K562 (cell line): Measurements from ENCODE around the gene LAMA4. TPM values are rescaled to one million over a fixed set of nuclear protein-coding genes. Genes with fewer than 3 reads are reported as not detected.

Experiments
- ATAC-seq: fragments of 200-7000 bp; cut with Tn5 transposase; 3 replicates; pipeline ENCODE4 v1.9.1; 2020; ENCODE audit warnings: moderate library complexity
- BruUV-seq: library from RNA; stranded (reverse); fragments of 400-500 nt; replicated peaks from 2 replicates; lab custom pipeline; 2021; lab: Mats Ljungman, UMichigan
- CTCF ChIA-PET: fragments of 300-600 bp; formaldehyde crosslinking; extraction: SDS; loops from one replicate; lab custom pipeline; 2021; ENCODE audit warnings: low intra/inter-chr PET ratio; lab: Yijun Ruan, JAX
- POLR2A ChIA-PET: fragments of 300-600, 350-650 bp; sonication (Branson Sonifier 250); formaldehyde crosslinking; extraction: SDS; loops from one replicate; lab custom pipeline; 2021; ENCODE audit warnings: antibody characterized with exemption, inconsistent platforms; lab: Yijun Ruan, JAX
- DNase-seq, 4 experiments: peaks; one replicate each; pipeline versions ENCODE4 v3.0.0 to v3.0.0-alpha.2; 2011 to 2018; ENCODE audit warnings: low spot score in 3 of 4, mixed read lengths in 3 of 4; ENCODE audit errors: extremely low read depth in 1 of 4
- FAIRE-seq: peaks from 2 replicates; lab custom pipeline; 2011; peaks lifted over from hg19 to GRCh38; lab: Jason Lieb, UNC
- H2AFZ ChIP-seq: 2 replicates; pipeline ENCODE4 v1.6.0; 2011; ENCODE audit warnings: low read depth, low read length, control low read depth, inconsistent platforms
- H3K27ac ChIP-seq: fragments of 200-600 bp; 3 replicates; pipeline ENCODE4 v1.8.0; 2011; ENCODE audit warnings: low read depth, mild to moderate bottlenecking, control low read depth, inconsistent platforms, low read length, moderate library complexity, mixed read lengths; ENCODE audit errors: extremely low read depth
- H3K27me3 ChIP-seq, 2 experiments: fragments of 300-600 bp in 1 of 2; 2 replicates in 1 of 2; 3 replicates in 1 of 2; pipeline versions ENCODE4 v1.6.0 to v1.8.0; 2011; ENCODE audit warnings: inconsistent platforms in 2 of 2, low read length in 2 of 2, mild to moderate bottlenecking in 1 of 2, mixed read lengths in 1 of 2, moderate library complexity in 1 of 2; ENCODE audit not compliant: control insufficient read depth in 2 of 2, insufficient read depth in 2 of 2
- H3K36me3 ChIP-seq: fragments of 300-600 bp; 3 replicates; pipeline ENCODE4 v1.8.0; 2011; ENCODE audit warnings: mild to moderate bottlenecking, low read length, inconsistent platforms; ENCODE audit not compliant: control insufficient read depth, insufficient read depth
- H3K4me1 ChIP-seq, 2 experiments: fragments of 200-600 bp in 1 of 2; replicated peaks in 1 of 2; 2 replicates in 1 of 2; 3 replicates in 1 of 2; pipeline versions ENCODE4 v1.5.1 to v1.8.0; 2011; ENCODE audit warnings: inconsistent platforms in 2 of 2, low read length in 2 of 2, mild to moderate bottlenecking in 1 of 2, mixed read lengths in 1 of 2, moderate library complexity in 1 of 2; ENCODE audit not compliant: control insufficient read depth in 2 of 2, insufficient read depth in 2 of 2
- H3K4me2 ChIP-seq: 2 replicates; pipeline ENCODE4 v1.6.1; 2011; ENCODE audit warnings: low read length, control low read depth, inconsistent platforms, mixed read lengths; ENCODE audit not compliant: insufficient read depth
- H3K4me3 ChIP-seq: fragments of 200-600 bp; sonication (generic), shearing (Covaris generic); 2 replicates; pipeline ENCODE4 v1.5.1; 2016; ENCODE audit warnings: control low read depth, inconsistent platforms
- H3K79me2 ChIP-seq: fragments of 200-600 bp; 3 replicates; pipeline ENCODE4 v1.8.0; 2011; ENCODE audit warnings: low read length, inconsistent platforms; ENCODE audit not compliant: control insufficient read depth, insufficient read depth
- H3K9ac ChIP-seq, 2 experiments: 2 replicates each; pipeline versions ENCODE4 v1.6.0 to v1.6.1; 2011; ENCODE audit warnings: low read depth in 2 of 2, low read length in 2 of 2, control low read depth in 1 of 2, inconsistent platforms in 1 of 2, mild to moderate bottlenecking in 1 of 2, mixed read lengths in 1 of 2; ENCODE audit not compliant: insufficient read depth in 1 of 2
- H3K9me1 ChIP-seq: one replicate; pipeline ENCODE4 v1.6.0; 2011; ENCODE audit warnings: inconsistent platforms, mild to moderate bottlenecking, low read length, moderate library complexity; ENCODE audit not compliant: control insufficient read depth, insufficient read depth
- H3K9me3 ChIP-seq: replicated peaks from 2 replicates; pipeline ENCODE4 v1.5.1; 2011; ENCODE audit warnings: low read depth, low read length, inconsistent platforms; ENCODE audit not compliant: control insufficient read depth, insufficient read depth
- H4K20me1 ChIP-seq: replicated peaks from 2 replicates; pipeline ENCODE4 v1.6.1; 2011; ENCODE audit warnings: low read length, inconsistent platforms, mixed read lengths; ENCODE audit not compliant: control insufficient read depth, insufficient read depth
- ADNP ChIP-seq: fragments of 200-800 bp; sonication (Bioruptor generic); IDR thresholded peaks from 2 replicates; pipeline ENCODE4 v1.6.1; 2016; ENCODE audit warnings: missing genetic modification characterization, missing compliant biosample characterization
- CHD1 ChIP-seq: fragments of 200-600 bp; sonication (generic); IDR thresholded peaks from one replicate; pipeline ENCODE4 v1.6.1; 2012; ENCODE audit warnings: mild to moderate bottlenecking, moderate library complexity, low read length, inconsistent platforms
- ELF1 ChIP-seq: fragments of 200-800 bp; sonication (Bioruptor generic); IDR thresholded peaks from 2 replicates; pipeline ENCODE4 v1.6.1; 2016; ENCODE audit warnings: missing genetic modification characterization, missing compliant biosample characterization
- GABPB1 ChIP-seq: sonication (generic); formaldehyde crosslinking; IDR thresholded peaks from 2 replicates; pipeline ENCODE4 v1.8.0; 2022; ENCODE audit warnings: mild to moderate bottlenecking, missing genetic modification reagents
- HBP1 ChIP-seq: fragments of 450-650 bp; formaldehyde crosslinking; IDR thresholded peaks from 2 replicates; pipeline ENCODE4 v1.4.0; 2022; ENCODE audit warnings: missing genetic modification characterization
- HCFC1 ChIP-seq: IDR thresholded peaks from 2 replicates; pipeline ENCODE4 v1.6.1; 2012; ENCODE audit warnings: low read depth, low read length, improper control_type of control experiment
- HLTF ChIP-seq: fragments of 450-650 bp; IDR thresholded peaks from 2 replicates; pipeline ENCODE4 v1.6.1; 2016
- IRF2 ChIP-seq: sonication (generic); formaldehyde crosslinking; IDR thresholded peaks from 2 replicates; pipeline ENCODE4 v1.8.1; 2022; ENCODE audit warnings: mild to moderate bottlenecking, missing genetic modification reagents
- MBD2 ChIP-seq: sonication (generic); IDR thresholded peaks from 2 replicates; pipeline ENCODE4 v1.6.1; 2016; ENCODE audit warnings: low read depth, borderline replicate concordance
- NFIC ChIP-seq: fragments of 450-650 bp; IDR thresholded peaks from 2 replicates; pipeline ENCODE4 v1.6.1; 2017; ENCODE audit warnings: mild to moderate bottlenecking, inconsistent platforms
- PHF8 ChIP-seq: fragments of 200-600 bp; sonication (generic); IDR thresholded peaks from 2 replicates; pipeline ENCODE4 v1.6.1; 2012; ENCODE audit warnings: mixed run types, mild to moderate bottlenecking, inconsistent platforms, low read length, moderate library complexity, borderline replicate concordance
- SMARCB1 ChIP-seq: IDR thresholded peaks from 2 replicates; pipeline ENCODE4 v1.6.1; 2011; ENCODE audit warnings: improper control_type of control experiment, low read depth; ENCODE audit not compliant: insufficient read length
- TFAP4 ChIP-seq: sonication (generic); formaldehyde crosslinking; IDR thresholded peaks from 2 replicates; pipeline ENCODE4 v1.8.0; 2022; ENCODE audit warnings: missing genetic modification reagents, mild to moderate bottlenecking, moderate library complexity, borderline replicate concordance
- XRCC4 ChIP-seq: IDR thresholded peaks from one replicate; pipeline ENCODE4 v1.6.1; 2011; ENCODE audit not compliant: insufficient read depth, insufficient read length; ENCODE audit errors: extremely low read depth
- ZC3H8 ChIP-seq: fragments of 450-650 bp; IDR thresholded peaks from 2 replicates; pipeline ENCODE4 v1.6.1; 2017
- WGBS: fragments of 100-300 bp; shearing (Covaris generic); methylation state at CpG from one replicate; pipeline ENCODE4 v1.1.6; 2016; ENCODE audit warnings: low coverage, mixed read lengths; ENCODE audit not compliant: insufficient coverage; ENCODE audit errors: missing lambda C conversion rate; 5-methylcytosine and 5-hydroxymethylcytosine counted together
- in situ Hi-C: fragments of 300-500 bp; cut with MboI; formaldehyde crosslinking; loops from 4 replicates; pipeline ENCODE4 v1.15.0; 2018; ENCODE audit warnings: inconsistent platforms, mixed read lengths
- intact Hi-C: fragments of 100-400 bp; cut with micrococcal nuclease; formaldehyde crosslinking; loops from 2 replicates; pipeline ENCODE4 v1.14.2; 2022
- polyA plus RNA-seq, 8 experiments: library from polyadenylated mRNA; depleted of rRNA in 4 of 8; stranded (reverse) in 5 of 8; unstranded in 3 of 8; fragments of >200 nt; fragmentation: Nextera tagmentation in 2 of 8; fragmentation: Illumina TruSeq in 1 of 8; extraction: Ambion mirVana in 2 of 8; extraction: Trizol in 1 of 8; gene quantifications; 2 replicates each; pipeline versions ENCODE4 v1.2.1 to v1.2.3, GENCODE V29; 2011 to 2014; ENCODE audit warnings: inconsistent platforms in 1 of 8, missing spikeins in 1 of 8
- total RNA-seq, 7 experiments: library from RNA; depleted of rRNA in 6 of 7; stranded (reverse); fragments of >200 nt in 6 of 7; fragmentation: Illumina TruSeq in 2 of 7; extraction: Trizol in 2 of 7; gene quantifications; 2 replicates each; pipeline versions ENCODE4 v1.2.1 to v1.2.3, GENCODE V29; 2011 to 2021; ENCODE audit warnings: low replicate concordance in 1 of 7
- TF ChIP-seq, protein P1 (sequence below): fragments of 200-800 bp; sonication (Bioruptor generic); IDR thresholded peaks from 2 replicates; pipeline ENCODE4 v1.6.1; 2017; ENCODE audit warnings: missing genetic modification characterization, missing compliant biosample characterization

LAMA4 gene
- total and polyA plus RNA-seq, 9 of the 15 experiments (the other 6 are each of a cell fraction or from before 2014, with no cell fraction given), result 0.05 to 2.9 (median 0.51) TPM

GRCh38 chr6:112209131-112209530, 45.2 kb downstream of the LAMA4 start:
- H3K4me1 ChIP-seq, result no peaks in the 10 kb centered on the region
- no TSS peak for BruUV-seq
- H3K79me2 ChIP-seq, result no peaks in the 10 kb centered on the region

GRCh38 chr6:112207776-112208175, 46.6 kb downstream of the LAMA4 start:
- no TSS peak for BruUV-seq
- no peak overlapping the region for H3K27ac ChIP-seq
- no peak for FAIRE-seq
- TF ChIP-seq MBD2 (no peak), HBP1 (CRISPR knock-in tag) (no peak), GABPB1 (CRISPR knock-in tag) (no peak), ADNP (no peak), CHD1 (no peak), HCFC1 (no peak), IRF2 (CRISPR knock-in tag) (no peak), NFIC (no peak), PHF8 (no peak), TFAP4 (CRISPR knock-in tag) (no peak)
- TF ChIP-seq, protein P1, sequence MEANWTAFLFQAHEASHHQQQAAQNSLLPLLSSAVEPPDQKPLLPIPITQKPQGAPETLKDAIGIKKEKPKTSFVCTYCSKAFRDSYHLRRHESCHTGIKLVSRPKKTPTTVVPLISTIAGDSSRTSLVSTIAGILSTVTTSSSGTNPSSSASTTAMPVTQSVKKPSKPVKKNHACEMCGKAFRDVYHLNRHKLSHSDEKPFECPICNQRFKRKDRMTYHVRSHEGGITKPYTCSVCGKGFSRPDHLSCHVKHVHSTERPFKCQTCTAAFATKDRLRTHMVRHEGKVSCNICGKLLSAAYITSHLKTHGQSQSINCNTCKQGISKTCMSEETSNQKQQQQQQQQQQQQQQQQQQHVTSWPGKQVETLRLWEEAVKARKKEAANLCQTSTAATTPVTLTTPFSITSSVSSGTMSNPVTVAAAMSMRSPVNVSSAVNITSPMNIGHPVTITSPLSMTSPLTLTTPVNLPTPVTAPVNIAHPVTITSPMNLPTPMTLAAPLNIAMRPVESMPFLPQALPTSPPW (CRISPR knock-in tag), result no peak

More at GRCh38 chr6:112209131-112209530, 45.2 kb downstream of the LAMA4 start:
- intact Hi-C loops (no loop called here), in situ Hi-C loops (no loop called here)
- no peak overlapping the region for H2AFZ ChIP-seq
- ChIA-PET POLR2A (no interaction called here), CTCF (no interaction called here)
- no peak for ATAC-seq
- H3K4me3 ChIP-seq, result no peak overlapping the region
- FAIRE-seq, result no peak
- H3K9me3 ChIP-seq, result no peaks in the 10 kb centered on the region
- H3K9ac ChIP-seq, result no peak overlapping the region
- H3K27me3 ChIP-seq, result no peaks in the 10 kb centered on the region
- no peak for DNase-seq
- no peaks in the 10 kb centered on the region for H4K20me1 ChIP-seq
- no peak overlapping the region for H3K27ac ChIP-seq
- no peaks in the 10 kb centered on the region for H3K9me1 ChIP-seq
- no peak overlapping the region for H3K4me2 ChIP-seq
- TF ChIP-seq HLTF (no peak), XRCC4 (no peak), ELF1 (tag) (no peak), ZC3H8 (no peak), SMARCB1 (no peak)
- H3K36me3 ChIP-seq, result no peaks in the 10 kb centered on the region
- WGBS, result 0% methylated on average over 2 of the region's 2 CpGs

More at GRCh38 chr6:112207776-112208175, 46.6 kb downstream of the LAMA4 start:
- ATAC-seq (no peak), DNase-seq (no peak)
- Histone ChIP-seq H2AFZ (no peak overlapping the region), H4K20me1 (no peaks in the 10 kb centered on the region), H3K9me3 (no peaks in the 10 kb centered on the region), H3K79me2 (no peaks in the 10 kb centered on the region), H3K36me3 (no peaks in the 10 kb centered on the region), H3K4me3 (no peak overlapping the region), H3K27me3 (no peaks in the 10 kb centered on the region), H3K9me1 (no peaks in the 10 kb centered on the region), H3K9ac (no peak overlapping the region), H3K4me2 (no peak overlapping the region), H3K4me1 (no peaks in the 10 kb centered on the region)
- intact Hi-C loops, result no loop called here
- ChIA-PET CTCF (no interaction called here), POLR2A (no interaction called here)
- in situ Hi-C loops, result no loop called here
- WGBS, result 0% methylated on average over 2 of the region's 2 CpGs
